IPS-18c (cell line): ENCODE data around the gene RMC1.

Experiments used
- H3K4me3 ChIP-seq: 2 replicates; pipeline ENCODE4 v1.7.0; 2013; ENCODE audit warnings: low read depth, mild to moderate bottlenecking, low read length, moderate library complexity; ENCODE audit not compliant: insufficient read depth
- H3K9me3 ChIP-seq: one replicate; pipeline ENCODE4 v1.6.1; 2013; ENCODE audit warnings: mild to moderate bottlenecking, low read length, moderate library complexity; ENCODE audit not compliant: control insufficient read depth, insufficient read depth

The RMC1 gene

DNA sequence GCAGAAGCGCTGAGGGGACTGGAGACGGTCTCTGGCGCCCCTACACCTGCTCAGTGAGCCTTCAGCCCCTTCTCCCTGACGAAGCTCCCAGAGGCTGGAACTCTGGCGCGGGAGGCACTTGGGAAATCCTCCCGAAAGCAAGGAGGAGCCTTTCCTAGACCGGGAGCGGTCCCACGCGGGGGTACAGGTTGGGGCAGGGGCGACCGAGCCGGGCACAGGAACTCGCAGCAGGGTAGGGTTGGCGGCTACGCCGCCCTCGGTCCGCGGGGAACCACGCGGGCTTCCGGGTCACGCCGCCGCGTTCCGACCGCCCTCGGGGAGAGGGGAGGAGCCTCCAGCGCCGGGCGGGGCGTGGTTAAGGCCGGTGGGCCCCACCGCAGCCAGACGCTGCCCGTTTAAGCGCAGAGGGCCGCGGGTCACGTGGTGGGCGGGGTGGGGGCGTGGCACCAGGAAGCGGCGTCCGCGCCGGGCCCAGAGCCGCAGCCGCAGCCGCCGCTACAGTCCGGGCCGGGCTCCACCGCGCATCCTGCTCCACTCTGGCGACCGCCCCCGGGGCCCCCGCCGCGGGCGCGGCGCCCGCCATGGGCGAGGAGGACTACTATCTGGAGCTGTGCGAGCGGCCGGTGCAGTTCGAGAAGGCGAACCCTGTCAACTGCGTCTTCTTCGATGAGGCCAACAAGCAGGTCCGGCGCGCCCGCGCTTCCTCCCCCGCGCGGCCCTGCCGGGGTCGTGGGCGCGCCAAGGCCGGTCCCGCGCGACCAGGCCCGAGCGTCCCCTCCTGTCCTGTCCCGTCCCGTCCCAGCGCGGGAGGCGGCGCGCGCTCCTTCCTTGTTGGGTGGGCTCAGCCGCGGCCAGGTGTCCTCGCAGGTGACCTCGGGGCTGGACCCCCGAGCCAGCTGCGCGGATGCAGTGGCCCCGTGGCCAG, at the start of gene RMC1:
Gene RMC1, plus strand, starts transcription at position 474 of the 925 bp plus-strand sequence. Its CDS starts 108 bp downstream, at position 582.
- Histone ChIP-seq H3K9me3 (no peaks in the 10 kb centered on the region), H3K4me3 (peak within 1 kb of the TSS; percentile 90)

DNA sequence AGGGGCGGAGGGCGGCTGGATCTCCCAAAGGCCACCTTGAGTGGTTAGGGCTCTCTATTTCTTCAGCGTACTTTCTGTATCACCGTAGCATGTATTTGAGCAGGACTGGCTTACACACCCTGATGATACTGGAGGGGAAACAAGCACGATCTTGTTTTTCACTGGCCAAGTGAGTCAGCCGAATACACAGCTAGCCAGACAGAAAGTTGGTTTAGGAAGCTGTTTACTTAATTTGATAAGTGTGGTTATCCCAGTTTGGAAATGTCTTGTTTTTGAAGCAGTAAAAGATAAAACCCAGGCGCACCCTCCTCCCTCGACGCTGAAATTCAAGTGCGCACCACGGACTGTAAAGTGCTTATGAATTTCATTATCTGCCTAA, 49.6 kb upstream of the RMC1 start:
- Histone ChIP-seq H3K4me3 (peak overlapping the region; percentile 94), H3K9me3 (no peaks in the 10 kb centered on the region)

GRCh38 chr18:23456835-23457234, 46.5 kb upstream of the RMC1 start:
- Histone ChIP-seq H3K9me3 (no peaks in the 10 kb centered on the region), H3K4me3 (no peak overlapping the region)

- no peak overlapping the region for H3K4me3 ChIP-seq
- H3K9me3 ChIP-seq: no peaks in the 10 kb centered on the region
Measured at GRCh38 chr18:23458830-23459529, 44.3 kb upstream of the RMC1 start.

- Histone ChIP-seq H3K9me3 (no peaks in the 10 kb centered on the region), H3K4me3 (no peak overlapping the region)
Measured at GRCh38 chr18:23459530-23459921, 43.8 kb upstream of the RMC1 start.

- Histone ChIP-seq H3K9me3 (no peaks in the 10 kb centered on the region), H3K4me3 (no peak overlapping the region)
Measured at GRCh38 chr18:23460285-23461273, 42.7 kb upstream of the RMC1 start.

DNA sequence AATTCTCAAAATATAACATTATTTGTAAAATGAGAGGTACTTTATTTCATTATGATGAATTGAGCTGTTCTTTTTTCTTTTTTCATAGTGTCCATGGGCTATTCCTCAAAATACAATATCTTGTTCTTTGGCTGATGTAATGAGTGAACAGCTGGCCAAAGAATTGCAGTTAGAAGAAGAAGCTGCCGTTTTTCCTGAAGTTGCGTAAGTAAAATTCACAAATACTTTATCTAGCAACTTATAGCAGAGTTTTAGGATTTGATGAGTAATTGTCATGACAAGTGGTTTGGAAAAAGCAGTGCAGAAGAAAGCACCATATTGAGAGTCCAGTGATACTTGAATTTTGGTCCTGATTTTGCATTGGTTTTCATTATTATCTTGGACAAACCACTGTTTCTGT, 40.4 kb upstream of the RMC1 start:
- H3K9me3 ChIP-seq: no peaks in the 10 kb centered on the region
- no peak overlapping the region for H3K4me3 ChIP-seq

DNA sequence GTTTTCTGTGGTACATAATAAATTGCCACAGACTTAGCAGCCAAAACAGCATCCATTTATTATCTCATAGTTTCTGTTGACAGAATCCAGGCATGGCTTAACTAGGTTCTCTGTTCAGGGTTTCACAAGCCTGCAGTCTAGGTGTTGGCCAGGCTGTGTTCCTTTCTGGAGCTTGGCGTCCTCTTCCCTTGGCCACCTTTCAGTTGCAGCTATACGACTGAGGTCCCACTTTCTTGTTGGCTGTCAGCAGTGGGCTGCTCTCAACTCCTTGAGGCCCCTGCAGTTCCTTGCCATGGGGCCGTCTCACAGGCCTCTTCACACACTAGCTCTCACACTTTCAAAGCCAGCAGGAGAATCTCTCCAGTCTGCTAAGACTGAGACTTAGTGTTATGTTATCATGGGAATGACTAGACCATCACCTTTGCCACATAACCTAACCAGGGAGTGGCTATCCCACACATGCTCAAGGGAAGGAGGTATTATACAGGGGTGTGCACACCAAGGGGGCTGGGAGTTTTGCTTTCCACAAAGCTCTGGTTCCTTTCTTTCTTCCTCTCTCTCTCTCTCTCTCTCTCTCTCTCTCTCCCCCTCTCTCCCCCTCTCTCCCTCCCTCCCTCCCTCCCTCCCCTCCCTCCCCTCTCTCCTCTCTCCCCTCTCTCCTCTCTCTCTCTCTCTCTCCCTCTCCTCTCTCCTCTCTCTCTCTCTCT, 34.4 kb upstream of the RMC1 start:
- Histone ChIP-seq H3K4me3 (no peak overlapping the region), H3K9me3 (no peaks in the 10 kb centered on the region)

DNA sequence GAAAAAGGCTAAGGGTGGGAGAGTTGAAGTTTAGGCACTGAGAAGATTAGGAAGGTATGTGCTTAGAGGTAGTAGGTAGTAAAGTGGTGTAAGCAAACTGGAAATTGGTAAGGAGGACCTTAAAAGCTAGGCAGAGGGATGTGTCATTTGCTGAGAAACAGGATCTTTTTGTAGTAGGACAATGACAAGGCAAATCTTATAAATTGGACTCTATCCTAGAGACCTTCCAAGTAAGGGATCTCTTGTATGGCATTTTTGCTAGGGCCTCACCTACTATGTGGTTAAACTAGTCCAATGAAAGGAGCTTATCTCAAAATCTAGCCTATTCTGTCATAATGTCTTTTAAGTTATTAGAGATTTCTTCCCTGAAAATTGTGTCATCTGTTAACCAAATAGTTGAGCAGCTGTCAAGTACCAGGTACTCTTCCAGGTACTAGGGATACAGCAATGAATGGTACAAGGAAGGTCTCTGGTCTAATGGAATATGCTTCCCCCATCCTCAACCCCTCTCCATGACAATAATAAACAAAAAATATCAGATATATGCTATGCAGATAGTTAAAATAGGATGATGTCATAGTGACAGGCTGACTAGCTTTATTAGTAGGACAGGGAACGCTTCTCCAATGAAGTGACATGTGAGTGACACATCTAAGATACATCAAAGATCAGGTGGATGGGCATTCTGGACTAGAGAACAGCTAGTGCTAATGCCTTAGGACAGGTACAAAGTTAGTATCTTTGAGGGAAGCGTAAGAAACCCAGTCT, 32.5 kb upstream of the RMC1 start:
- Histone ChIP-seq H3K4me3 (no peak overlapping the region), H3K9me3 (no peaks in the 10 kb centered on the region)

GRCh38 chr18:23471486-23471885, 31.8 kb upstream of the RMC1 start:
- H3K4me3 ChIP-seq: no peak overlapping the region
- no peaks in the 10 kb centered on the region for H3K9me3 ChIP-seq

GRCh38 chr18:23479829-23480505, 23.3 kb upstream of the RMC1 start:
- Histone ChIP-seq H3K9me3 (no peaks in the 10 kb centered on the region), H3K4me3 (no peak overlapping the region)

- Histone ChIP-seq H3K4me3 (no peak overlapping the region), H3K9me3 (no peaks in the 10 kb centered on the region)
Measured at GRCh38 chr18:23484561-23485182, 18.6 kb upstream of the RMC1 start.

DNA sequence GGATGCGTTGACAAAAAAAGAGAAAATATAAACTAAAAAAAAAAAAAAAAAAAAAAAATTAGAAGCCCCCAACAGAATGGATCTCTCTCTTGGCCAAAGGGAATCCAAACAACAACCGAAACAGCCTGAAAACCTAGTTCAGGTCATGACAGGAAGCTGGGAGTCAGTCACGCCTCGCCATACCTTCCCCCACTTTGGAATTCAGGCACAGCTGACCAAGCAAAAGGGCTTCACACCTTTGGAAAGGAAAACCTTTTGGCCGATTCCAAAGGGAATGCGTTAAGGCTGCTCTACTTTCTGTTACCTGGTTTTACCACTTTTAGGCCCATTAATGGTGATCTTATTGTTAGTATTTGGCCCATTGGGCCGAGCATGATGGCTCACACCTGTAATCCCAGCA, 17.9 kb upstream of the RMC1 start:
- H3K9me3 ChIP-seq: no peaks in the 10 kb centered on the region
- no peak overlapping the region for H3K4me3 ChIP-seq

- H3K4me3 ChIP-seq: no peak overlapping the region
- H3K9me3 ChIP-seq: no peaks in the 10 kb centered on the region
Measured at GRCh38 chr18:23487738-23488570, 15.4 kb upstream of the RMC1 start.
